ENCODE results near the gene SMAD3.

SMAD3 gene

GRCh38 chr15:67101911-67102598, 36.7 kb downstream of the SMAD3 start:
- Histone ChIP-seq H3K4me3 (ENCODE audit: low read depth in 1 of 2, low read length in 2 of 2) (no peak overlapping the region), H3K36me3 (ENCODE audit: insufficient read depth, low read length) (no peaks in the 10 kb centered on the region), H3K4me2 (ENCODE audit: insufficient read depth, low read length) (no peak overlapping the region), H3K27me3 (ENCODE audit: insufficient read depth, low read length, poor library complexity) (peaks cover 25% of the 10 kb centered on the region), H3K27ac (ENCODE audit: low read length) (no peak overlapping the region), H3K9me3 (ENCODE audit: insufficient read depth, low read length, severe bottlenecking) (no peaks in the 10 kb centered on the region), H3K79me2 (ENCODE audit: insufficient read depth, low read length) (no peaks in the 10 kb centered on the region), H2AFZ (ENCODE audit: low read depth, low read length) (no peak overlapping the region), H3K9ac (ENCODE audit: low read depth, low read length) (no peak overlapping the region), H4K20me1 (ENCODE audit: insufficient read depth, low read length) (no peaks in the 10 kb centered on the region), H3K4me1 (ENCODE audit: insufficient read depth, low read length) (peaks cover 12% of the 10 kb centered on the region)
- TF ChIP-seq CTCF (IDR thresholded peaks at IDR 0.05; ENCODE audit: borderline replicate concordance, extremely low read depth, low read length, poor library complexity, severe bottlenecking): no peak
- no peak for TF ChIP-seq EZH2 (IDR thresholded peaks at IDR 0.05; ENCODE audit: borderline replicate concordance, low read depth, low read length, severe bottlenecking)
- no peak for ATAC-seq (ENCODE audit: insufficient read depth, low read depth)
- DNase-seq: no peak

GRCh38 chr15:67102599-67102929, 37.2 kb downstream of the SMAD3 start:
- Histone ChIP-seq H3K27ac (ENCODE audit: low read length) (no peak overlapping the region), H3K79me2 (ENCODE audit: insufficient read depth, low read length) (no peaks in the 10 kb centered on the region), H4K20me1 (ENCODE audit: insufficient read depth, low read length) (no peaks in the 10 kb centered on the region), H3K4me2 (ENCODE audit: insufficient read depth, low read length) (no peak overlapping the region), H3K4me1 (ENCODE audit: insufficient read depth, low read length) (peaks cover 12% of the 10 kb centered on the region), H2AFZ (ENCODE audit: low read depth, low read length) (no peak overlapping the region), H3K36me3 (ENCODE audit: insufficient read depth, low read length) (no peaks in the 10 kb centered on the region), H3K27me3 (ENCODE audit: insufficient read depth, low read length, poor library complexity) (peaks cover 25% of the 10 kb centered on the region), H3K4me3 (ENCODE audit: low read depth in 1 of 2, low read length in 2 of 2) (no peak overlapping the region), H3K9ac (ENCODE audit: low read depth, low read length) (no peak overlapping the region), H3K9me3 (ENCODE audit: insufficient read depth, low read length, severe bottlenecking) (no peaks in the 10 kb centered on the region)
- DNase-seq (no peak), ATAC-seq (ENCODE audit: insufficient read depth, low read depth) (no peak)
- no peak for TF ChIP-seq EZH2 (IDR thresholded peaks at IDR 0.05; ENCODE audit: borderline replicate concordance, low read depth, low read length, severe bottlenecking)
- TF ChIP-seq CTCF (IDR thresholded peaks at IDR 0.05; ENCODE audit: borderline replicate concordance, extremely low read depth, low read length, poor library complexity, severe bottlenecking): no peak

- no peak for ATAC-seq (ENCODE audit: insufficient read depth, low read depth)
- H3K4me2 ChIP-seq (ENCODE audit: insufficient read depth, low read length): no peak overlapping the region
- no peaks in the 10 kb centered on the region for H4K20me1 ChIP-seq (ENCODE audit: insufficient read depth, low read length)
- no peak for DNase-seq
- H3K79me2 ChIP-seq (ENCODE audit: insufficient read depth, low read length): no peaks in the 10 kb centered on the region
- H3K9ac ChIP-seq (ENCODE audit: low read depth, low read length): no peak overlapping the region
- no peak overlapping the region for H3K4me3 ChIP-seq (ENCODE audit: low read depth in 1 of 2, low read length in 2 of 2)
- no peak for TF ChIP-seq CTCF (IDR thresholded peaks at IDR 0.05; ENCODE audit: borderline replicate concordance, extremely low read depth, low read length, poor library complexity, severe bottlenecking)
- TF ChIP-seq EZH2 (IDR thresholded peaks at IDR 0.05; ENCODE audit: borderline replicate concordance, low read depth, low read length, severe bottlenecking): no peak
- H3K36me3 ChIP-seq (ENCODE audit: insufficient read depth, low read length): no peaks in the 10 kb centered on the region
- no peaks in the 10 kb centered on the region for H3K9me3 ChIP-seq (ENCODE audit: insufficient read depth, low read length, severe bottlenecking)
- H3K27me3 ChIP-seq (ENCODE audit: insufficient read depth, low read length, poor library complexity): peaks cover 25% of the 10 kb centered on the region
- H3K27ac ChIP-seq (ENCODE audit: low read length): no peak overlapping the region
- peaks cover 12% of the 10 kb centered on the region for H3K4me1 ChIP-seq (ENCODE audit: insufficient read depth, low read length)
- no peak overlapping the region for H2AFZ ChIP-seq (ENCODE audit: low read depth, low read length)
Measured at GRCh38 chr15:67103021-67103420, 37.6 kb downstream of the SMAD3 start.
